Uterus (tissue), 2 donors: ENCODE results near the gene LGSN.

Experiments
- POLR2A ChIP-seq, 2 donors: fragments of 450-650 bp; IDR thresholded peaks; one replicate each; pipeline ENCODE4 v1.6.1; 2016; ENCODE audit warnings: antibody characterized with exemption in 2 of 2, mild to moderate bottlenecking in 1 of 2, moderate library complexity in 1 of 2
- TF ChIP-seq, protein P1 (sequence below), 4 experiments: fragments of 200-600 bp in 2 of 4; fragments of 450-650 bp in 2 of 4; sonication (generic) in 2 of 4; IDR thresholded peaks; one replicate each; pipeline ENCODE4 v1.5.1; 2016 to 2019; ENCODE audit warnings: antibody characterized with exemption in 4 of 4, mild to moderate bottlenecking in 2 of 4, moderate library complexity in 1 of 4

DNA sequence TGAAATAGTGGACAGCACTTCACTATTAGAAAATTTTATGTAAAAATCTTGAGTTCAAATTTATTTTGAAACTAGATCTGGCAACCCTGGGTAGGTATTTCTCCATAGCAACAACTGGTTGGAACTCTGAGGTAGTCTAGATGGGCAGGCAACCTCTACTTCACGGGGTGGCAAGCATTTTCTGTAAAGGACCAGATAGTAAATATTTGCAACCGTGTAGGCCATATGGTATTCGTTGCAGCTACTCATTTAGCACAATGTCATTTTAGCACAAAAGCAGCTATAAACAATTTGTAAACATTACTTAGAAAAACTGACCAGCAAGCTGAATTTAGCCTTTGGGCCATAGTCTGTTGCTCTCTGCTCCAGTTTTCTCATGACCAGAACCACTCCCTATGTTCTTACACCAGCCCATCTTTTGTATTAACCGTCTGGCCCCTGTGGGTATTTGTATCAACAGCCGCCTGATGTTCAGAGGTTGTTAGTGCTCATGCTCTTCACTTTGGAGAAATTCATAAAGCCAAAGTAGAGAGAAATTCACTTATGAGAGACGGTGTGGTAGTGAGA is 29.2 kb downstream of the LGSN start:
- TF ChIP-seq, protein P1, sequence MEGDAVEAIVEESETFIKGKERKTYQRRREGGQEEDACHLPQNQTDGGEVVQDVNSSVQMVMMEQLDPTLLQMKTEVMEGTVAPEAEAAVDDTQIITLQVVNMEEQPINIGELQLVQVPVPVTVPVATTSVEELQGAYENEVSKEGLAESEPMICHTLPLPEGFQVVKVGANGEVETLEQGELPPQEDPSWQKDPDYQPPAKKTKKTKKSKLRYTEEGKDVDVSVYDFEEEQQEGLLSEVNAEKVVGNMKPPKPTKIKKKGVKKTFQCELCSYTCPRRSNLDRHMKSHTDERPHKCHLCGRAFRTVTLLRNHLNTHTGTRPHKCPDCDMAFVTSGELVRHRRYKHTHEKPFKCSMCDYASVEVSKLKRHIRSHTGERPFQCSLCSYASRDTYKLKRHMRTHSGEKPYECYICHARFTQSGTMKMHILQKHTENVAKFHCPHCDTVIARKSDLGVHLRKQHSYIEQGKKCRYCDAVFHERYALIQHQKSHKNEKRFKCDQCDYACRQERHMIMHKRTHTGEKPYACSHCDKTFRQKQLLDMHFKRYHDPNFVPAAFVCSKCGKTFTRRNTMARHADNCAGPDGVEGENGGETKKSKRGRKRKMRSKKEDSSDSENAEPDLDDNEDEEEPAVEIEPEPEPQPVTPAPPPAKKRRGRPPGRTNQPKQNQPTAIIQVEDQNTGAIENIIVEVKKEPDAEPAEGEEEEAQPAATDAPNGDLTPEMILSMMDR (IDR thresholded peaks at IDR 0.05), result no peak
- TF ChIP-seq POLR2A (IDR thresholded peaks at IDR 0.05), result no peak
